ENCODE measurements around the gene TJP3.
"Not testable (repeated sequence)": the region's sequence is repeated elsewhere in the genome, so short reads cannot be mapped to it uniquely, and the experiment has no call there.

The TJP3 gene

DNA sequence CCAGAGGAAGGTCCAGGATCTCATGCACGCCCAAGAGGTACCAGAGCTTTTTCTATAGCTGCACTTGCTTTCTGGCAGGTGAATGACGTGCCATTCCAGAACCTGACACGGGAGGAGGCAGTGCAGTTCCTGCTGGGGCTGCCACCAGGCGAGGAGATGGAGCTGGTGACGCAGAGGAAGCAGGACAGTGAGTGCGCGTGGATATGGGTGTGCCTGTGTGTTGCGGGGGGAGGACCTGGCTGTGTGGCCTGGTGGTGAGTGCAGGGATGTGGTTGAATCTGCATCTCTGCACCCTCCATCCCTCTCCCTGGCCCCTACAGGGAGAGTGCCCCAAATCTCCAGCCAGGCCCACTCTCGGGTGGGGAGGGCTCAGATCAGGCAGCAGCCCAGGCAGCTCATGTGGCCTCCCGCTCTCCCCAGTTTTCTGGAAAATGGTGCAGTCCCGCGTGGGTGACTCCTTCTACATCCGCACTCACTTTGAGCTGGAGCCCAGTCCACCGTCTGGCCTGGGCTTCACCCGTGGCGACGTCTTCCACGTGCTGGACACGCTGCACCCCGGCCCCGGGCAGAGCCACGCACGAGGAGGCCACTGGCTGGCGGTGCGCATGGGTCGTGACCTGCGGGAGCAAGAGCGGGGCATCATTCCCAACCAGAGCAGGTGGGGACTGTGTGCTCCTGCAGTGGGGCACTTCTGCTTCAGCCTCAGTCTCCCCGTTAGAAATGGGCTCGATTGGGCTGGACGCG is 30.5 kb downstream of the TJP3 start:
- DNase-seq (ENCODE audit: low spot score) = no peak
- FAIRE-seq = no peak

DNA sequence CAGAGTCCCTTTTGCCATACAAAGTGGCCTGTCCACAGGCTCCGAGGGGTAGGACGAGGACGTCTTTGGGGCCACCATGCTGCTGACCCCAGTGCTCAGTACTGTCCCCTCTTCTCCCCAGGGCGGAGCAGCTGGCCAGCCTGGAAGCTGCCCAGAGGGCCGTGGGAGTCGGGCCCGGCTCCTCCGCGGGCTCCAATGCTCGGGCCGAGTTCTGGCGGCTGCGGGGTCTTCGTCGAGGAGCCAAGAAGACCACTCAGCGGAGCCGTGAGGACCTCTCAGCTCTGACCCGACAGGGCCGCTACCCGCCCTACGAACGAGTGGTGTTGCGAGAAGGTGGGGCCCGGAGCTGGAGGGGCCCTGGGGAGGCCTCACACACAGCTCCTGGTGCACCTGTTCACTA is 32.2 kb downstream of the TJP3 start:
- no peak for FAIRE-seq

DNA sequence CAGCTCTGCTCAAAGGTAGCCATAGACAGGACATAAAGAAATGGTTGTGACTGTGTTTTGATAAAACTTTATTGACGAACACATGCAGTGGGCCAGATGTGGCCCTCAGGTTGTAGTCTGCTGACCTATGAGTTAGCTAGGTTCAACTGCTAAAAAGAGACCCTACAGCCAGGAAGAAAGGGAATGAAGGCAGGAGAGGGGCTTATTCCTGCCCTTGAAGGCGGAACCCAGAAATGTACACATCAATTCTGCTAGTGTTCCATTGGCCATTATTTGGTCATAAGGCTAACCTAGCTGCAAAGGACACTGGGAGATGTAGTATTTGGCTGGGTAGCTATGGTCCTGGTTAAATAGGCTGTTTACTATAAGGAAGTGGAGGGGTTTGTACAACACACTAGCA is 35.3 kb downstream of the TJP3 start:
- FAIRE-seq (no peak), DNase-seq (ENCODE audit: low spot score) (no peak)

More for the DNA sequence above, 32.2 kb downstream of the TJP3 start:
- no peak for DNase-seq (ENCODE audit: low spot score)

DNA sequence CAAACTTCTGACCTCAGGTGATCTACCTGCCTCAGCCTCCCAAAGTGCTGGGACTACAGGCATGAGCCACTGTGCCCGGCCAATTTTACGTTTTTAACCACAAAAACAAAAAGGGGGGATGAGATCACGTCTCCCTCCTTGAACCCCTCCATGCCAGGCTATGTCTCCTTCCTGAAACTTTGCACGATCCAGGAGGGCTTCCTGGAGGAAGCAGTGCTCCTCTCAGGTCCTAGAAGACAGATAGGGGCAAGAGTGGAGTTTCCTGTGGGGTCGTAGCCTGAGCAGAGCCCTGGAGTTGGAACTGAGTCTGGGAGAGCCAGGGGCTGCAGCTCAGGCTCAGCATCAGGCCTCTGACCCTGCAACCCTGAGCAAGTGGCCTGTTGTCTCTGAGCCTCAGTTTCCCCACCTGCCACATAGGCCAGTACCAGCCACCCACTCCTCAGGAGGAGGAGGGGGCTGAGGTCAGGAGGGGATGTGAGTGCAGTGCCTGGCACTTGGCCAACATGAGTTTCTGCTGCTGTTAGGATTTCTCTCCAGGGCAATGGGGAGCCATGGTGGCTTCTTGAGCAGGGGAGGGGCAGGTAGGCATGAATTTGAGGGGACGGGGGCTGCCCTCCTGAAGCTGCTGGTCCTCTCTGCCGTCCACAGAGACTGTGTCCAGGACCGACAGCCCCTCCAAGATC is 37.3 kb downstream of the TJP3 start:
- no peak for DNase-seq (ENCODE audit: low spot score)
- FAIRE-seq = no peak

DNA sequence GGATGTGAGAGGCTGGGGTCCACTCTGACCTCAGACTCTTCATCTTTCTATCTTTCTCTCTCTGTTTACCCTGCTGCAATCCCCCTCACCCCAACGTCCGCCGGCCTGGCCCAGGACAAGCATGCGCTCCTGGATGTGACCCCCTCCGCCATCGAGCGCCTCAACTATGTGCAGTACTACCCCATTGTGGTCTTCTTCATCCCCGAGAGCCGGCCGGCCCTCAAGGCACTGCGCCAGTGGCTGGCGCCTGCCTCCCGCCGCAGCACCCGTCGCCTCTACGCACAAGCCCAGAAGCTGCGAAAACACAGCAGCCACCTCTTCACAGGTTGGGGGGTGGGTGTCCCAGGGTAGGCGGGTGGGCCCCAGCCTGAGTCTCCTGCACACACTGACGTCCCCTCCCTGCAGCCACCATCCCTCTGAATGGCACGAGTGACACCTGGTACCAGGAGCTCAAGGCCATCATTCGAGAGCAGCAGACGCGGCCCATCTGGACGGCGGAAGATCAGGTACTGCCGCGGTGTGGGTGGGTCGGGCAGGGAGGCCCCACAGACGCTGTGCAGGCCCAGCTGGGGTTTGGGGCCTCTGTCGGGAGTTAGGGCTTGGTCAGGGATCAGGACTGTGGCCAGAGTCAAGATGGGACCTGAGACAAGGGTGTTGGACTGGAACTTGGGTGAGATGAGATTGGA is 38.3 kb downstream of the TJP3 start:
- FAIRE-seq (no peak), DNase-seq (ENCODE audit: low spot score) (no peak)

DNA sequence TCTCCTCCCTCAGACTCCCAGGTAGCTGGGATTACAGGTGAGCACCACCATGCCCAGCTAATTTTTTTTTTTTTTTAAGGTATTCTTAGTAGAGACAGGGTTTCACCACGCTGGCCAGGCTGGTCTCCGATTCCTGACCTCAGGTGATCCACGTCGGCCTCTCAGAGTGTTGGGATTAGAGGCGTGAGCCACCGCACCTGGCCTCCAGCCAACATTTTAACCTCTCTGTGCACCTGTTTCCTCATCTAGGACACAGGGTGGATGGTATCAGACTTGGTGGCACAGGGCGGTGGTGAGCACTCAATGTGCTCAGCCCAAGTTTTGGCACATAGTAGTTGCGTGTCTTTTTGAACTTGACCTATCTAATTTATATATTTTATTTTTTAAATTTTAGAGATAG is 40.8 kb downstream of the TJP3 start:
- FAIRE-seq = no peak

DNA sequence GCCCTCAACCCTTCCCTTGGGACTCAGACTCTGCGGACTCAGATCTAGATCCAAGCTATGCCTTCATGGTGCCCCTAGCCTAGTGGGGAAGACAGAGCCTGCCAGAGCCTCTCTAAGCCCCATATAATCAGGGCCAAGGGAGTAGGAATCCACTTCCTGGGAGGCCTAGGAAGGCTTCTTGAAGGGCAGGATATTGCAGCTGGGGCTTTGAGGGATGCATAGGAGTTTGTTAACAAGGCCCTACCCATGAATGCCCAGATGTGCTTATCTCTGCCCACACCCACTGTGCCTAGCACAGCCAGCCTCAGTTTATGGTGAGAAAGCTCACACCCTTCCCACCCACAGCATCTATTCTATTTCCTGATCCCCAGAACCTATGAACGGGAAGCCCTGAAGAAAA is 42.0 kb downstream of the TJP3 start:
- DNase-seq (ENCODE audit: low spot score) (no peak), FAIRE-seq (no peak)

More for the DNA sequence above, 40.8 kb downstream of the TJP3 start:
- DNase-seq (ENCODE audit: low spot score) = no peak

DNA sequence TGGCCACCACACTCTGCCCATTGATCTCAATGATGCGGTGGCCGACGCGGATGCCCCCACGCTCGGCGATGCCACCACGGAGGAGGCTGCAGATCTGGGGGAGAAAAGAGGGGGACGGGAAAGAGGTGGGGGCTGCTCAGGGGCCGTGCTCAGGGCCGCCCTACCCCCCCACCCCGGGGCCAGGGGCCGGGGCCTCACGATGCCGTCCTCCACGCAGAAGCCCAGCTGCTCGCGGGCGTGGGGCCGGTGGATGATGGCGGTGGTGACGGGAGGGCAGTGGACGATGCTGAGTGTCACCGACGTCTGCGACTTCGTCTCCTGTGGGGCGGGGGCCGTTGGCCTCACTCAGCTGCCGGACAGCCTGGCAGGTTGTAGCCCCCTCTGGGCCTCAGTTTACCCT is 43.1 kb downstream of the TJP3 start:
- FAIRE-seq = no peak

DNA sequence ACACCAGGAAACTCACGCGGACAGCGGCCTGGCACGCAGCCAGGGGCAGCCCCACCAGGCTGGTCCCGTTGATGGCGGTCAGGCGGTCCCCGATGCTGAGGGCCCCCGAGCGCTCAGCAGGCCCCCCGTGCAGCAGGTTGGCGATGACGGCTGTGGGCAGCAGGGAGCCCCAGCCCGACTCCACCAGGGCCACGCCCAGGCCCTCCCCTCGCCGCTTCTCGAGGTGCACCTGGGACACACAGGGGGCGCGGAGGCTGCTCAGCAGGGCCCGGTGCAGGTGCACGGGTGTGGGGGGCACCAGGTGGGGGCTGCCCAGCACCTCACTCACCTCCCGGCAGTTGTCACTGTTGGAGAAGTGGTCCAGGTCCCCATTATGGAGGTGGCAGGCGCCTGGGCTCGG is 44.3 kb downstream of the TJP3 start:
- DNase-seq (ENCODE audit: low spot score) (no peak), FAIRE-seq (no peak)

More for the DNA sequence above, 43.1 kb downstream of the TJP3 start:
- DNase-seq (ENCODE audit: low spot score) = no peak

DNA sequence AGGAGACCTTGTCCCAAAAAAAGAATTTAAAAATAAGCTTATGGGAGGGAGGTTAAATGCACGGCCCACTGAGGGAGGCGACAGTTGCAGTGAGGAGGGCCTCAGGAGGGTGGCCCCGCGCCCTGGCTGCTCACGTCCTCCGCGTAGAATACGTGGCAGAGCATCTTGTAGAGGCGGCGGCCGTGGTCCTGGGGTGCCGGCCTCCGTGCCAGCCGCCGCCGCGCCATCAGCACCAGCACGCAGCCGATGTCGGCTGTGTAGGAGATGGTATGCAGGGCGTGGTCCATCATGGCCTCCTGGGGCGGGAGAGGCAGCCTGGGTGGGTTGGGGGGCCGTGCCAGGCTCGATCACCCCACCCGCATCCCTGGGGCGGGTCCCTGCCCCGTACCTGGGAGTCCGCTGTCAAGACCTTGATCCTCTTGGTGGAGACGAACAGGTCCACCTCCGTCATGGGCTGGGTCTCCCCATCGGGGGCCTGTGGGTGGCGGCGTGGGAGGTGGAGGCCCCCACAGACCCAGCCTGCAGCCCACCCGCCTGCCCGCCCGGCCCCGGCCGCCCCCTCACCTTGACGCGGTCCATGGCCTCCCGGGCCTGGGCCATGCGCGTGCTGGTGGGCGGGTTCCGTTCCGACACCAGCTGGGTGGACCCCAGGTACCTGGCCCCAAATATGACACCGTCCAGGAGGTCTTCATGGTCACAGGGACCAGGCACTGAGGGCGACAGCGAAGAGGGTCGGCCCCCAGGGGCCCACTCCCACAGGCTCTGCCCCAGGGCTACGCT is 45.6 kb downstream of the TJP3 start:
- FAIRE-seq = no peak
- no peak for DNase-seq (ENCODE audit: low spot score)

DNA sequence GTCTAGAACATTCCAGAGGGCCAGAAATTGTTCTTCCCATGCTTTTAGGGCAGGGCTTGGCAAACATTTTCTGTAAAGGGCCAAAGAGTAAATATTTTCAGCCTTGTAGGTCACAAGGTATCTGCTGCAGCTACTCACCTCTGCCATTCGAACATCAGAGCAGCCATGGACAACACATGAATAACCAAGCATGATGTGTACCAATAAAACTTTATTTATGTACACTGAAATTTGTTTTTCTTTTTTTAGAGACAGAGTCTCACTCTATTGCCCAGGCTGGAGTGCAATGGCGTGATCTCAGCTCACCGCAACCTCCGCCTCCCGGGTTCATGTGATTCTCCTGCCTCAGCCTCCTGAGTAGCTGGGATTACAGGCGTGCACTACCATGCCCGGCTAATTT is 49.5 kb downstream of the TJP3 start:
- not testable (repeated sequence) for DNase-seq (ENCODE audit: low spot score); FAIRE-seq

DNA sequence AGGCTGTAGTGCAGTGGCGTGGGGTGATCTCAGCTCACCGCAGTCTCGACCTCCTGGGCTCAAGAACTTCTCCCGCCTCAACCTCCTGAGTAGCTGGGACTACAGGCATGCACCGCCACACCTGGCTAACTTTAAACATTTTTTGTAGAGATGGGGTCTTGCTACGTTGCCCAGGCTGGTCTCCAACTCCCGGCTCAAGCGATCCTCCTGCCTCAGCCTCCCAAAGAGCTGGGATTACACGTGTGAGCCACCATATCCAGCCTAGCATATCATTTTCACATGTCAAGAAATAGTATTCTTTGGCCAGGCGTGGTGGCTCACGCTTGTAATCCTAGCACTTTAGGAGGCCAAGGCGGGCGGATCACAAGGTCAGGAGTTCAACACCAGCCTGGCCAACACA is 50.1 kb downstream of the TJP3 start:
- not testable (repeated sequence) for DNase-seq (ENCODE audit: low spot score); FAIRE-seq

DNA sequence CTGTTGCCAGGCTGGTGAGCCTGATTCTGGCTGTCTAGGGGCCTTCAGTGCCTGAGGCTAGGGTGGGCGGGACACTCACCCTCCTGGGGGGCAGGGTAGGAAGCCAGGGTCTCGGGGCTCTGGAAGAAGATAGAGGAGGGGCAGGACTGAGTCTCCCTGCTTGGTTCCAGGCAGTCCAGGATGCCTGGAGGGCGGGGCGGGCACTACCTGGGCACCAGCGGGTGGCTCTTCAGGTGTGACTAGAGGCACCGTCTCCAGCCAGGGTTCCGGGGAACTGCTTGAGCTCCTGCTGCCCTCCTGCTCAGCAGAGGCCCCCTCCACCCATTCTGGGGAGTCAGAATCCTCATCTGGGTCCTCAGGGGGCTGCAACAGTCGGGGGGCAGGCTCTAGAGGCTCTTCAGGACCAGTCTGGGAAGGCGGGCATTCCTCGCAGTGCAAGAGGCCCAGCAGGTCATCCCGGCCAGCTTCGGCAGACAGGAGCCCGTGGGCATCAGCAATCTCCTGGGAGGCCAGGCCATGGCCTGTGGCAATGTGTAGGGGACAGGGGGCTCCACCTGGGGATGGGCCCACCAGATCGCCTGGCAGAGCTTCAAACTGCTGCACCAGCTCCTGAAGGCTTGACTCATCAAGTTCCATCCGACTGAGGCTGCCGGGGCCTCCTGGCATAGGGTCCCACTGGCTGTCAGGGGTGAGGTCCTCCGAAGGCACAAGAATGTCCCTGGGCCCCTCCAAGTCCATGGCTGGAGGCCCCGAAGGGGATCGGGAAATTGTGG is 51.5 kb downstream of the TJP3 start:
- DNase-seq (ENCODE audit: low spot score) (no peak), FAIRE-seq (no peak)

DNA sequence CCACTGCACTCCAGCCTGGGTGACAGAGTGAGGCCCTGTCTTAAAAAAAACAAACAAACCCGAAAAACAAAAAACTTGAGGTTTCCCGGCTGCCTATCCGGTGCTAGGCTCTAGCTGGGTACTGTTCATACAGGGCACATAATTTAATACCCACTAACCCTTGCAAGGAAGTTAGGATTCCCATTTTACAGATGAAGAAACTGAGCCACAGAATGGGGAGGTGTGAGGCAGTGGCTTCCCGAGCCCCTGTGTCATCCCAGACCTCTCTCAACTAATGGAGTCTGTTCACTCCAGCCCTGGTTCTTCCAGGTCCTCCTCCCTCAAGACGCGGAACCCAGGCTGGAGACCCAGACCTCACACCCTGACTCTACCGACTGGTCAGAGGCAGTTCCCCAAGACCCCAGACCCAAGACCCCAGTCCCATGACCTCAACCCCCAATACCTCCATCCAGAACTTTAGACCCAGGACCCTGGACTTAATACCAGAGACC is 52.7 kb downstream of the TJP3 start:
- no peak for FAIRE-seq
- no peak for DNase-seq (ENCODE audit: low spot score)

DNA sequence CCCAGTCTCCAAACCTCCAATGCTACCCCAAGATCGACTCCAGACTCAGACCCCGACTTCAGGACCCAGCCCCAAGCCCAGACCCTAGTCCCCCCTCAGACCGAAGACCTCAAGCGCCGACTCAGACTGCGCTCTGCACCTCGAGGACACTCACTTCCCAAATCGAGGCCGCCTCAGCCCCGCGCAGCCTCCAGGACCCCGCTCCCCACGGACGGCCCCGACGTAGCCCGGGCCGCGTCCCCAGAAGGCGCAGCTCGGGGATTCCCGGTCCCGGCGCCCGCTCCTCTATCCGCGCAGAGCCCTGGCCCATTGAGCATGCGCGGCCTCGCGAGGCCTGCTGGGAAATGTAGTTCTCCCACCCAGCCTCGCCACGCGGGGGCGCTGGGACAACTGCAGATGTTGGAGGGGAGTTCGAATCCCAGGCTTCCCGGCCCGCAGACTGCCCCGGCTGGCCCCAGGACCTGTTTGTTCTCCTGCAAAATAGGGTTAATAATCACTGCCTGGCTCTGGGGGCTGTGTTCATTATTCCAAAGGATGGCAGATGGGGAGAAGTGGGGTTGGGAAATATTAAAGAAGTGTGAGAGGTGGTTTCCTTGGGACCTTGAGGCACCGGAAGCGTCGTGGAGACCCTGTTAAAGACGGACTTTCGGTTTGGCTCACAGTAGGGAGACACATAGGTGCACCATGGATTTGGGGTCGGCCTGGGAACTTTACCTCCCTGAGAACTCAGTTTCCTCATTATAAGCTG is 53.4 kb downstream of the TJP3 start, which contains the start of gene APBA3:
Gene APBA3, minus strand, starts transcription at position 311 of the 748 bp plus-strand sequence. CDS start 1,428 bp downstream, outside the sequence.
- FAIRE-seq = no peak
- peak; percentile 76 for DNase-seq (ENCODE audit: low spot score)

DNA sequence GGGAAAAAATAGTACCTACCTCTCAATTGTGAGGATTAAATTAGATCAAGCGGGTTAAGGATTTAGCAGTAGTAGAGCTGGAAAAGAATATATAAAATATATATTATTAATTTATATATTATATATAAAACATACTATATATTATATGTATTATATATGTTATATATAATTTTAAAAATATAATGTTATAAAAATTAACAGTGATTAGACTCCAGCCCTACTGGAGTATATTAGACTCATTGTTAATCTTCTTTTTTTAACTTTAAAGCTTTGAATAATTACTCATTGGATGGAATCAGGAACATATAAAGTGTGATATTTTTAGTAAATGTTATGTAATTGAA is 53.9 kb downstream of the TJP3 start:
- DNase-seq (ENCODE audit: low spot score) (no peak), FAIRE-seq (no peak)

DNA sequence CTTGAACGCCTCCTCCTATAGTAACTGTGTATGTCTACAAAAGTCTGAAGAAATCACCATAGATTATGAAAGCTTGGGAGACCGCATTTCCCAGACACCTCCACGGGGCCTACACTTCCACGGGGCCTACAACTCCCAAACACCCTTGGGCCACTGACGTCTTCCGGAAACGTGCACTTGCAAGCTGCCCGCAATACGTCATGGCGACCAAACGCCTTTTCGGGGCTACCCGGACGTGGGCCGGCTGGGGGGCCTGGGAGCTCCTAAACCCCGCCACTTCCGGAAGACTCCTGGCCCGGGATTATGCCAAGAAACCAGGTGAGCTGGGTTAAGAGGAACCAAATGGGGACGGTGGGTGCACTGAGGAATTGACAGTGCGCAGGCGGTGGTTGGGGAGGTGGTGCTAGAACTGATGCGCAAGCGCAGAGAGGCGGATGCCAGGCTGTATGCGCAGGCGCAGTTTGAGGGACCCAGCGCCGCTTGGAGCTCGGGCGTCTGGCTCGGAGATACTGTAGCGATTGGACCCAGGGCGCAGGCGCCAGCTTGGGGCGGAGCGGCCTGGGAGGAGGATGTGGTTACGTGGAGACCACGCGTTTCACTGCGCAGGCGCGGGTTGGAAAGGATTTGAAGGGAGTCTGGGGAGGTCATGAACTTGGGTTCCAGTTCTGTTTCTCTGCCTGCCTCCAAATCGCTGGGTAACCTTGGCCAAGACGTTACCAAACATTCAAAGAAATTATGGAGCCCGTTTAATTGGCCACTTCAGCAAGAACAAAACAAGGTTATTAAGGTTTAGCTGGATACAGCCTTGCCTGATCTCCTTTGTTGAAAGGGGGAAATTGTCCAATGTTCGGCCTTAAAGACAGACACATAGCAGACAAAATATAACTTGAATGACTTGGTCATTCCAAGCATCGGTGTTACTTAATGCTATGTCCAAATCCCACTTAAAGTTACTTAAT is 54.6 kb downstream of the TJP3 start, which contains the start of gene MRPL54:
Gene MRPL54, plus strand, starts transcription at position 182 of the 959 bp plus-strand sequence. Its CDS starts 19 bp downstream, at position 201.
- FAIRE-seq (peak; percentile 86), DNase-seq (ENCODE audit: low spot score) (peak; percentile 97)

DNA sequence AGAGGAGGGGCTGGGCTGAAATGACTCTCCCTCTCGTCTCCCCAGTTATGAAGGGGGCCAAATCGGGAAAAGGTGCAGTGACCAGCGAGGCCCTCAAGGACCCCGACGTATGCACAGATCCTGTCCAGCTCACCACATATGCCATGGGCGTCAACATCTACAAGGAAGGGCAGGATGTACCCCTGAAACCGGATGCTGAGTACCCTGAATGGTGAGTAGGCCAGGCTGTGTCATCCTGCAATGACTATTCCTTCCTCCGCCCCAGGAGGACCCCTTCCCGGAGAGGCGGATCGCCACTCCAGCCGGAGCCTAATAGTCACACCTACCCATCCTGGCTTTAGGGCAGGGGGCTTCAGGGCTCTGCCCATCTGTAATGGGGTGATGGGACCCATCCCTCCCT is 56.9 kb downstream of the TJP3 start:
- FAIRE-seq (no peak), DNase-seq (ENCODE audit: low spot score) (no peak)

DNA sequence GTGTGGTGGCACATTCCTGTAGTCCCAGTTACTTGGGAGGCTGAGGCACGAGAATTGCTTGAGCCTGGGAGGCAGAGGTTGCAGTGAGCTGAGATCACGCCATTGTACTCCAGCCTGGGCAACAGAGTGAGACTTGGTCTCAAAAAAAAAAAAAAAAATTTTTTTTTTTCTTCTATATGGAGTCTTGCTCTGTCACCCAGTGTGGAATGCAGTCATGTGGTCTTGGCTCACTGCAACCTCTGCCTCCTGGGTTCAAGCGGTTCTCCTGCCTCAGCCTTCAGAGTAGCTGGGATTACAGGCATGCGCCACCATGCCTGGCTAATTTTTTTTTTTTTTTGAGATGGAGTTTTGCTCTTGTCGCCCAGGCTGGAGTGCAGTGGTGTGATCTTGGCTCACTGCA is 57.6 kb downstream of the TJP3 start:
- FAIRE-seq = not testable (repeated sequence)

More for the DNA sequence above, 57.6 kb downstream of the TJP3 start:
- DNase-seq (ENCODE audit: low spot score) = not testable (repeated sequence)
